ENCODE data around the gene PHYKPL.
A peak's percentile ranks its signal among the peaks of the same experiment; 100 is the strongest.

Gene PHYKPL

GRCh38 chr5:178232124-178232919 is at the start of gene PHYKPL:
Gene PHYKPL, minus strand, starts transcription at chr5:178232802. Its CDS starts 252 bp downstream, at chr5:178232550.
- DNase-seq: peak; percentile 79

GRCh38 chr5:178282391-178282790 is 49.8 kb upstream of the PHYKPL start:
- no peak for DNase-seq

DNA sequence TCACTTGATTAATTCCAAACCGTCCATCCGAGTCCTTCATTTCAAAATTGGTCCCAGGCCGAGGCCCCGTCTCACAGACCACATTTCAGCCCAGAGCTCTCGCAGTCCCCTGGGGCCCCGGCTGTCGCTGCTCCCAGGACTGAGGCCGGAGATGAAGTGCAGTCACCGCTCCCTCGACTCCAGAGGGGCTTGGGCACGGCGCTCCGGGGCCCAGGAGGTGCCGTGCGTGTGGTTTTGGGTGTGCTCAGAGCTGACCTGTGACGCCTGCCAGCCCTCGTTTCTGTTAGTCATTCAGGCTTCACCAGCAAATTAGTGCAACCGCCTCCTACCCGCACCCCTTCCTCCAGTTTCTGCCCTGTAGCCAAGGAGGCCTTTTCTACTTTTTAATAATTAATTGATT is 48.7 kb upstream of the PHYKPL start:
- DNase-seq: no peak

DNA sequence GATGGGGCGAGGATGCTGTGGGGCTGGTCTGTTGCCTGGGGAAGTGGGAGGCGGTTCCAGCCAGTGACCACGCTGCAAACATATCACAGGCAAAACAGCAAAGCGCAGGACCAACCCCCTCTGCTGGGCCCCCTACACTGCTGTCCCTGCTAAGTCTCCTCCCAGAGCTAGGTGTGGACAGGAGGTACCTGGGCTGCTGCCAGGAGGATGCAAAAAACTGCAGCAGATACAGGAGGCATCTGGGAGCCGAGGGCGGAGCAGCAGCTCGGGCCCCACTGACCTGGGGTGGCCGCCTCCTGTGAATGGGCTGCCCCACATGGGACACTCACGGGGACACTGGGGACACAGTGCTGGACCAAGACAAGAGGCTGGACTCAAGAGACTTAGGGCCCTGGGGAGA is 48.0 kb upstream of the PHYKPL start:
- DNase-seq: no peak

DNA sequence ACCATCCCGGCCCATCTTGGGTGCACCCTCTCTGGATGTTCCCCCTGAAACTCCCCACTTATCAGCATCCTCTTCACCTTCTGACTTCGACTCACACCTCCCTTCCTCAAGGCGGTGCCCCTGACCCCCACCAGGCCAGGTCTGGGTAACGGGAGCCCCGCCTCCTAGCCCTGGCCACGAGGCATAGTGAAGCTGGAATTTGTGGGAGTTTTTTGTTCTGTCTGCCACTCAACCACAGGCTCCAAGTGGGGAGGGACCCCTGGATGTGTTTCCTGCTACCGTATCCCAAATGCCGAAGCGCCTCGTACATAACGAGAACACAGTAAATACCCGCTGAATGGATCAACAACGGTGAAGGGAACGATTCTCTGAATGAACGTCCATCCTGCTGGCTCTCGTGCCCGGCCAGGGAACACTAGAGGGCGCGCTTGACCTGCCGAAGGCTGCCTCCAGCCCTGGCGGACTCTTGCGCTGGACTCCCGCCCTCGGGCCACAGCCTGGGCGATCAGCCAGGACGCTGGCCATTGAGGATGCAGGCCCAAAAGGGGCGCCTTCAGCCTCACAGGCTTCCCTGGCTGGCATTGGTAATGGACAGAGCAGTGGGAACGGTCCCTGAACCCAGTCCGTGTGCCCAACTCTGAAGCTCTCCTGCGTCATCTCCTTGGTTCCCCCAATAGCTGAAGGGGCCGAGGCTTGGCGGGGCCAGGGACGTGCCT is 47.3 kb upstream of the PHYKPL start:
- peak; percentile 76 for DNase-seq

DNA sequence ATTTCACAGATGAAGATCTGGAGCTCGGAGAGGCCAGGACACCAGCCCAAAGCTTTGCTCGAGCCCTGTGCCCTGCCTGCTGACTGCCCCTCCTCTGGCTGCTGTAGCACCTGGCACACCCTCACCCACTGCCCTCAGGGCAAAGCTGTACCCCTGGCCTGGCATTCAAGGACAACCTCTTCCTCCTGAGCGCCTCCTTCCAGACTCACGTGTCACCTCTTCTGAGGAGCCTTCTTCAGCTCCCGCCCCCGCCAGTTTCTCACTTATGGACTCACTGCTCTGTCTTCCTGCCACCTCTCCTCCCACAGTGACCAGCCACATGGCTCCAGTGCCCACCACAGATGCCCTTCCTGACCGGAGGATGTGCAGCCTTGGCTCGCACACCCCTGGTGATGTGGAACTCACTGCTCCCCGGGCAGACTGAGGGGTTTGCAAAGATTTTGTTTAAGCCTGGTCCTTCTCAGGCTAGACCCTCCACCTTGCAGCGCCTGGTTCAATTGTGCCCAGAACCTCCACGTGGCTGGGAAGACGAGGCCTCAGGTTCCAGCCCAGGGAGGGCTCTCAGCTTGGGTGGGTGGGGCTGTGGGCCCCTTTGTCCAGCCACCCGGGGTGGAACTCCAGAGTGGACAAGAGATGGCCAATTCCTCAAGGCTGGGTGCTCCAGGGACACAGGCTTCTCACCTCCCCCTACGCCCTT is 46.6 kb upstream of the PHYKPL start:
- DNase-seq: no peak

DNA sequence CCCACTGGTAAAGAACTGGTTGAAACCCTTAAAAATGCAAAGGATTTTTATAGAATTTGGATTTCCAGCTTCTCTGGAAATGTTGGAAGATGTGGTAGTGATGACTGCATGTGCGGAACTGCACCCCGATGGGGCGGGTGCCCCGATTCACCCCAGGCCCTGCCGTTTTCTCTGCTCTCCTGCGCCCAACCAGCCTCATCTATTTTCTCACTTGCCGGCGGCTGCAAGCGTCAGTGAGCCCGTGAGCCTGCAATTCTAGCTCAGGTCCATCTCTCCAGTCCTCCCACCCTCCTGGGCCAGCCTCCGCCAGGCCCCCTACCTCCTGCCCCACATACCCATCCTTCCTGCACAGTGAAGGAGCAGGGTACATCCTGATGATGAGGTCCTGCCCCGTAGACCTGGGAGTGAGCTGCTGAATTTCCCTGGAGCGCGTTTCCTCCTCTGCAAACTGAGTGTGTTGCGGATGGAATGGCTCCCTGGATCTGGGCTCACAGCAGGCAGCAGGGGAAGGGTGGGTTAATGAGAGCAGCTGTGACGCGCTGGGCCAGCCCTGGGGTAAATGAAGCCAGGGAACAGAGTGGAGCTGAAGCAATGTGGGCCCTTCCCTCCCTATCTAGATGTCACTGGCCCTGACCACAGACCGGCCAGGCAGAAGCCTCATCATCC is 45.9 kb upstream of the PHYKPL start:
- DNase-seq: no peak

- DNase-seq: no peak
These were observed 45.3 kb upstream of the PHYKPL start for GRCh38 chr5:178277866-178278265.

GRCh38 chr5:178277346-178277745 is 44.7 kb upstream of the PHYKPL start:
- no peak for DNase-seq

DNA sequence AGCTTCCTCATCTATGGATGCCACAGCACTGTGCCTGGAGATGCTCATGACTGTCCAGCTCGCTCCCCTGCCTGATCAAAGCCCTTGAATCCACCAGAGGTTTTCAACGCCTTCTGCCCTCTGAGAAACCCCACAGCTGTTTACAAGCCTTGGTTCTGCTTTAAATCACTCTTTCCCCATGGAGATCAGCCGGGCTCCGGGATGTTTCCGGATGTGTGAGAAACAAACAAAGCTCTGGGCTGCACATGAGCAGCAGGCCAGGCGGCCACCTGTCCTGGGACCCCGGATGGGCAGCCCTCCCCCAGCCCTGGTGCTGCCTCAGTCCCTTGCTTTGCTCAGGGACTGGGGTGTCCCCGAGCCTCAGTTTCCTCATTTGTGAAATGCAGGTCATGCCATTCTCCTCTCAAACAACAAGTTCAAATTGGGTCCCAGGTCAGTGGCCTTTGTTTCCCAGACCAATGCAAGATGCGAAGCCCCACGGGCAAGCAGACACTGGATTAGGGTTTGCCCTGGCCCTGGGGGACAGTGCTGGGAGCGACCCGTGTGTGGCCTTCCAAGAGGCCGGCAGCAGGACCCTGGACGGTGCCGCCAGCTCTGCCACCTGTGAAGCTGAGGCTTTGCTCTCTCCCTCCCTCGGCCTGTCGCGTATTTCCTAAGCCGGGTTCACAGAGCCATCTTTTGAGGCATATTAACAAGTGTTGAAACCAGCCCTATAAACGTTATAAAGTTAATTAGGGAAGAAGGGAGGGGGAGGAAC is 42.4 kb upstream of the PHYKPL start:
- no peak for DNase-seq

DNA sequence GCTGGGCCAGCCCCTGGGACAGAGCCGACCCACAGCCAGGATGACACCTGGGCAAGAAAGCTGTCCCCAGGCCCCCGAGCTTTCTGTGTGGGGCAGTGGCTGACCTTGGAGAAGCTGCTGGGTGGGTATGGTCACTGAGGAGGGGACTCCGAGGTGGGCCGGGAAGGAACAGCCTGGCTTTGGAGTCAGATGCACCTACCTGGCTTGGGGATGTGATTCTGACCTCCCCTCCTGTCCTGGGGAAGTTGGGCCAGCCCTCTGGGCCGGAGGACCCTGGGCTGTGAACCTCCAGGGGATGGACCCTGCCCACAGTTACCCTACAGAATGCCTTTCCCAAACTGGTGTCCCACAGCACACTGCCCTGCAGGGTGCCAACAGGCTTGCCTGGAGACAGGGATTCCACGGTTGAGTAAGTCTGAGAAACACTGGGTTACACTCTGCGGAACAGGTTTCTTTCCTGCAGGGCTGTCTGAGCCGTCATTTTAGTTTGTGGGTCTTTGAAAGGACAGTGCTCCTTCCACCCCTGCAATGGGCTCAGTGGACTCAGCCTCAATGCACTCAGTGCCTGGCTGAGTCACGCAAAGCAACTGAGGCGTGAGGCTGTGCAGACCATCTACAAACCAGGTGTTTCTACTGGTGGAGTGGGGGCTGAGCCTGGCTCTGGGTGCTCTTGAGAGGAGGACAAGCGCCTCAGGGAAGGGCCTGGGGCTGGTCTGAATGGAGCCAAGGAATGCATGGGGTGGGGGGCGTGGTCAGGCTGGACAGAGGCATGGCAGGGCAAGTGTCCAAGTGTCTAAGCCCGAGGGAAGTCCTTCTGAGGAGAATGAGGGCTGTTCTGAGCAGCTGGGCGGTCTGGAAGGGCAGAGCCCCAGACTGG is 41.3 kb upstream of the PHYKPL start:
- no peak for DNase-seq

- no peak for DNase-seq
These were observed 40.4 kb upstream of the PHYKPL start for GRCh38 chr5:178273041-178273440.

- no peak for DNase-seq
These were observed 40.0 kb upstream of the PHYKPL start for GRCh38 chr5:178272591-178272990.

DNA sequence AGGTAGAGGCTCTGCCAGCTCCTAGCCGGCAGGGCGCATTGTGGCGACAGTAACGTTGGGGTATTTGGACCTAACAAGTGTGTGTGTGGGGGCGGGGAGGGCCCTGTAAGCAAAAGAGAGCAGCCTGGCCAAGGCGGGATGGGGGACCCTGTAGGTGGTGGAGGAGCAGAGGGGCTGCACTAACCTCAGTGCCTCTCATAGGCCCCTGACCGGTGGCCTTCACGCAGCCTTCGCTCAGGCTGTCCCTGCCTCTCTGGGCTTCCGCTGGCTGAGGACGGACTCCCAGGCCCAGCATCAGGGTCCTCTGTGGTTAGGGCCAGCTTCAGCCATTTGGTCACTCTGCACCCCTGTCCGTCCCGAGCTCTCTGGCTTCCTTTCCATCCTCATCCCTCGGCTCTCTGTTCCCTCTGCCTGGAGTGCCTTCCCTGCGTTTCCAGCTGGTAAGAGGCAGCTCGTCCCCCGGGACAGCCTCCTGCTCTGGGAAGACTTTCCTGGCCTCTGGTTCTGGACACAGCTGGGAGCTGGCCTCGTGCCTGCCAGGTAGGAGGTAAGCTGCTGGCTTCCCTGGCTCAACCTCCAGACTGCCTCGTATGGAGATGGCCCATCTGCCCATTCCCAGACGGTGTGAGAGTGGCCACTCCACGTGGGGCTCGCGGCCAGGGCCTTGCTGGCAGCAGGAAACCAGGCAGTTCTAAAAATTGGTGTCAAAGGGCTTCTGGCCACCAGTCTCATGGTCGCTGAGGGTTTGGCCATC is 39.3 kb upstream of the PHYKPL start:
- no peak for DNase-seq

GRCh38 chr5:178271231-178271630 is 38.6 kb upstream of the PHYKPL start:
- no peak for DNase-seq

GRCh38 chr5:178269499-178269898 is 36.9 kb upstream of the PHYKPL start:
- no peak for DNase-seq

DNA sequence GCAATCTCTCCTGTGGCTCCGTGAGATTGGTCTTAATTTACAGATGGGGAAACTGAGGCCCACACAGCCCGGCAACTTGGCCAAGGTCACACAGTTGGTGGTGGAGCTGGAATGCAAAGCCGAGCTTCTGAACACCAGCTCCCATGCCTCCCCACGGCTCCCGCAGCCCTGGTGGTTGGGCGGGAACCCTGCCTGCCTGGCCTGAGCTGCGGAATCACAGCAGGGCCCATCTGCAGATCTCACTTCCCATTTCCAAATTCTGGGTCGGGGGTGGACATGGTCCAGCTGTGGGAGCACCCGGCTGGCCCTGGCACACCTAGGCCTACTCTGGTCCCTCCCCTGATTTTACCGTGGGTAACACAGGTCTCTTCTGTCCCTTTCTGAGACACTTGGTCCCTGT is 35.3 kb upstream of the PHYKPL start:
- DNase-seq: peak; percentile 32

DNA sequence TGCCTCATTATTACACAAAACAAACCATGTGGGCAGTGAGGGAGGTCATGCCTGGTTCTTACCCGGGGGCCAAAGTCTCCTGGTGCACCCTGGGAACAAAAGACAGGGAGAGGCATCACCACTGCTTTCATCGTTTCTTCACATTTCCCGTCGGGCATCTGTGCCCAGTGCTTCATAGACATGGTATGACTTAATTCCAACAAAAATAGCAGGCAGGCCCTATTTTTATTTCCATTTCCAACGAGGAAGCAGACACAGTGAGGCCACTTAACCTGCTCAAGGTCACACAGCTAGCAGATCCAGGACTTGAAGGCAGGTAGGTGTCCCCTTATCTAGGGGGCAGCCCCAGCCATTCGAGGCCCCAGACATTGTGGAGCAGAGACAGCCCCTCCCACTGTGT is 34.6 kb upstream of the PHYKPL start:
- DNase-seq: no peak

GRCh38 chr5:178266581-178266980 is 34.0 kb upstream of the PHYKPL start:
- no peak for DNase-seq

DNA sequence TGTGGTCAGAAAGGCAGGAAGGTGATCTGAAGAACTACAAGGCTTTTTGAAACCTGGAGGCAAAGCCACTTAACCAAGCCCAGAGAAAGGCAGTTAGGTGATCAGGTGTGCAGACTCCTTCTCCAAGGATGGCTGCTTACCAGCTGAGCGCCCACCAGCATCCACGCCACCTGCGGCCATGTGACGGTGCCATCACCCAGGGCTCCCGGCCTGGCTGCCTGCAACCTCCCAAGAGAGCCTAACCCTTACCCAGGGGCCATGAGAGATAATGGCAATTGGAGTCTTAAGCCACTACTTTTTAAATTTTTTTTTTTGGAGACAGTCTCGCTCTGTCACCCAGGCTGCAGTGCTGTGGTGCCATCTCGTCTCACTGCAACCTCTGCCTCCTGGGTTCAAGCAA is 33.1 kb upstream of the PHYKPL start:
- peak; percentile 30 for DNase-seq

- no peak for DNase-seq
These were observed 31.4 kb upstream of the PHYKPL start for GRCh38 chr5:178264044-178264443.

Measured in RPMI8226 (cell line).